Measurements from ENCODE around the gene LETMD1.

GRCh38 chr12:51098611-51099010, 50.5 kb downstream of the LETMD1 start:
- TF ChIP-seq CTCF (IDR thresholded peaks at IDR 0.05) = no peak
- TF ChIP-seq POLR2A (IDR thresholded peaks at IDR 0.05) = no peak

Measured in ovary (tissue), 3 donors.